K562 (cell line): ENCODE data around the gene TDRD12. TPM values are rescaled to one million over a fixed set of nuclear protein-coding genes. Genes with fewer than 3 reads are reported as not detected.

ENCODE experiments used
- EP400 ChIP-seq: fragments of 450-650 bp; IDR thresholded peaks from 2 replicates; pipeline ENCODE4 v1.6.1; 2017; ENCODE audit warnings: antibody characterized with exemption, mild to moderate bottlenecking, moderate library complexity
- FOXA3 ChIP-seq, 2 experiments: fragments of 450-650 bp in 1 of 2; sonication (generic) in 1 of 2; formaldehyde crosslinking; IDR thresholded peaks in 1 of 2; conservative IDR thresholded peaks in 1 of 2; 2 replicates each; pipeline versions ENCODE4 v1.4.0 to v1.8.0; 2020 to 2022; ENCODE audit warnings: mild to moderate bottlenecking in 2 of 2, missing genetic modification reagents in 1 of 2
- POLR3G ChIP-seq: IDR thresholded peaks from 2 replicates; pipeline ENCODE4 v1.6.1; 2011; ENCODE audit not compliant: insufficient read length, insufficient replicate concordance; ENCODE audit errors: extremely low read depth
- REST ChIP-seq, 2 experiments: fragments of 450-650 bp; formaldehyde crosslinking in 1 of 2; IDR thresholded peaks; 2 replicates each; pipeline versions ENCODE4 v1.4.0 to v1.6.1; 2014 to 2020; ENCODE audit warnings: mild to moderate bottlenecking in 2 of 2, borderline replicate concordance in 1 of 2, low read depth in 1 of 2
- ZFPM2 ChIP-seq: fragments of 250-450 bp; sonication (Bioruptor Pico); IDR thresholded peaks from 2 replicates; pipeline ENCODE4 v1.5.1; 2022; ENCODE audit warnings: mild to moderate bottlenecking
- polyA plus RNA-seq, 8 experiments: library from polyadenylated mRNA; depleted of rRNA in 4 of 8; stranded (reverse) in 5 of 8; unstranded in 3 of 8; fragments of >200 nt; fragmentation: Nextera tagmentation in 2 of 8; fragmentation: Illumina TruSeq in 1 of 8; extraction: Ambion mirVana in 2 of 8; extraction: Trizol in 1 of 8; gene quantifications; 2 replicates each; pipeline versions ENCODE4 v1.2.1 to v1.2.3, GENCODE V29; 2011 to 2014; ENCODE audit warnings: inconsistent platforms in 1 of 8, missing spikeins in 1 of 8
- total RNA-seq, 7 experiments: library from RNA; depleted of rRNA in 6 of 7; stranded (reverse); fragments of >200 nt in 6 of 7; fragmentation: Illumina TruSeq in 2 of 7; extraction: Trizol in 2 of 7; gene quantifications; 2 replicates each; pipeline versions ENCODE4 v1.2.1 to v1.2.3, GENCODE V29; 2011 to 2021; ENCODE audit warnings: low replicate concordance in 1 of 7
- TF ChIP-seq, protein P1 (sequence below): fragments of 450-650 bp; IDR thresholded peaks from 2 replicates; pipeline ENCODE4 v1.6.1; 2018; ENCODE audit not compliant: partially characterized antibody

TDRD12 gene
- total and polyA plus RNA-seq, 9 of the 15 experiments (the other 6 are each of a cell fraction or from before 2014, with no cell fraction given) = 0.03 TPM; not detected in 8

DNA sequence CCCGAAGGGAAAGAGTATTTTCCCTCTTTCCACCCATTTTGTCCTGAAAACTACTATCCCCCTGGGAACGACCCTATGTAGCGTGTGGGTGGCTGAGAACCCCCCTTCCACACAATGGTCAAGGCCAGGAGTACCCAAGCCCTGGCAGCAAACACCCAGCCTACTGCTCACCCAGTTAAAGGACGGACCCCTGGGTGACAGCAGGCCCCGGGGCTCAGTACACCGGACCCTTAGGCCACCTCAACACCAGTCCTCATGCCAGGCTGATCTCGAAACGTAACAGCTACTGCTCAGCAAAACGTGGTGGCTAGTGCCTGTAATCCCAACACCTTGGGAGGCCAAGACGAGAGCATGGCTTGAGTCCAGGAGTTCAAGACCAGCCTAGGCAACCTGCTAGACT lies 46.0 kb upstream of the TDRD12 start (continued):
- TF ChIP-seq REST (IDR thresholded peaks at IDR 0.05; ENCODE audit: borderline replicate concordance) (no peak), REST (CRISPR knock-in tag; IDR thresholded peaks at IDR 0.05; ENCODE audit: low read depth) (no peak), ZFPM2 (no peak), EP400 (no peak), POLR3G (no peak), FOXA3 (CRISPR knock-in tag; conservative IDR thresholded peaks at IDR 0.05 in 1 of 2, IDR thresholded peaks at IDR 0.05 in 1 of 2) (no peak)
- TF ChIP-seq, protein P1, sequence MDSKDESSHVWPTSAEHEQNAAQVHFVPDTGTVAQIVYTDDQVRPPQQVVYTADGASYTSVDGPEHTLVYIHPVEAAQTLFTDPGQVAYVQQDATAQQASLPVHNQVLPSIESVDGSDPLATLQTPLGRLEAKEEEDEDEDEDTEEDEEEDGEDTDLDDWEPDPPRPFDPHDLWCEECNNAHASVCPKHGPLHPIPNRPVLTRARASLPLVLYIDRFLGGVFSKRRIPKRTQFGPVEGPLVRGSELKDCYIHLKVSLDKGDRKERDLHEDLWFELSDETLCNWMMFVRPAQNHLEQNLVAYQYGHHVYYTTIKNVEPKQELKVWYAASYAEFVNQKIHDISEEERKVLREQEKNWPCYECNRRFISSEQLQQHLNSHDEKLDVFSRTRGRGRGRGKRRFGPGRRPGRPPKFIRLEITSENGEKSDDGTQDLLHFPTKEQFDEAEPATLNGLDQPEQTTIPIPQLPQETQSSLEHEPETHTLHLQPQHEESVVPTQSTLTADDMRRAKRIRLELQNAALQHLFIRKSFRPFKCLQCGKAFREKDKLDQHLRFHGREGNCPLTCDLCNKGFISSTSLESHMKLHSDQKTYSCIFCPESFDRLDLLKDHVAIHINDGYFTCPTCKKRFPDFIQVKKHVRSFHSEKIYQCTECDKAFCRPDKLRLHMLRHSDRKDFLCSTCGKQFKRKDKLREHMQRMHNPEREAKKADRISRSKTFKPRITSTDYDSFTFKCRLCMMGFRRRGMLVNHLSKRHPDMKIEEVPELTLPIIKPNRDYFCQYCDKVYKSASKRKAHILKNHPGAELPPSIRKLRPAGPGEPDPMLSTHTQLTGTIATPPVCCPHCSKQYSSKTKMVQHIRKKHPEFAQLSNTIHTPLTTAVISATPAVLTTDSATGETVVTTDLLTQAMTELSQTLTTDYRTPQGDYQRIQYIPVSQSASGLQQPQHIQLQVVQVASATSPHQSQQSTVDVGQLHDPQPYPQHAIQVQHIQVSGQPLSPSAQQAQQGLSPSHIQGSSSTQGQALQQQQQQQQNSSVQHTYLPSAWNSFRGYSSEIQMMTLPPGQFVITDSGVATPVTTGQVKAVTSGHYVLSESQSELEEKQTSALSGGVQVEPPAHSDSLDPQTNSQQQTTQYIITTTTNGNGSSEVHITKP = peak; percentile 41
